SK-N-SH treated with all-trans-retinoic acid at 6 μM for 48 hours (cell line): ENCODE measurements around the gene FPGS.

Experiments
- ARNTL ChIP-seq: fragments of 450-650 bp; formaldehyde crosslinking; IDR thresholded peaks from 2 replicates; pipeline ENCODE4 v1.5.0; 2020; ENCODE audit warnings: low read depth, mild to moderate bottlenecking, moderate library complexity, borderline replicate concordance
- BACH2 ChIP-seq: fragments of 250-450 bp; sonication (Bioruptor Pico); IDR thresholded peaks from 2 replicates; pipeline ENCODE4 v1.9.0; 2021; ENCODE audit warnings: mild to moderate bottlenecking, borderline replicate concordance
- CREB5 ChIP-seq: fragments of 250-450 bp; sonication (Bioruptor Pico); IDR thresholded peaks from 2 replicates; pipeline ENCODE4 v1.5.1; 2020; ENCODE audit warnings: low read depth, mild to moderate bottlenecking, moderate library complexity
- ESRRG ChIP-seq: fragments of 250-450 bp; sonication (Bioruptor Pico); IDR thresholded peaks from 2 replicates; pipeline ENCODE4 v1.6.1; 2021; ENCODE audit warnings: mild to moderate bottlenecking
- GLIS3 ChIP-seq: fragments of 250-450 bp; sonication (Bioruptor Pico); IDR thresholded peaks from 2 replicates; pipeline ENCODE4 v1.5.0; 2020; ENCODE audit warnings: mild to moderate bottlenecking, moderate library complexity
- PATZ1 ChIP-seq: fragments of 250-450 bp; sonication (Bioruptor Pico); IDR thresholded peaks from 2 replicates; pipeline ENCODE4 v1.8.0; 2020; ENCODE audit warnings: mild to moderate bottlenecking, moderate library complexity, borderline replicate concordance
- PPARA ChIP-seq: fragments of 250-450 bp; sonication (Bioruptor Pico); IDR thresholded peaks from 2 replicates; pipeline ENCODE4 v1.5.0; 2020; ENCODE audit warnings: mild to moderate bottlenecking, borderline replicate concordance
- SNAI2 ChIP-seq: fragments of 250-450 bp; sonication (Bioruptor Pico); IDR thresholded peaks from 2 replicates; pipeline ENCODE4 v1.5.0; 2020; ENCODE audit warnings: mild to moderate bottlenecking, moderate library complexity
- ZC3H10 ChIP-seq: fragments of 250-450 bp; sonication (Bioruptor Pico); IDR thresholded peaks from 2 replicates; pipeline ENCODE4 v1.5.1; 2021; ENCODE audit warnings: mild to moderate bottlenecking, moderate library complexity
- ZFP30 ChIP-seq: fragments of 450-650 bp; formaldehyde crosslinking; IDR thresholded peaks from 2 replicates; pipeline ENCODE4 v1.5.0; 2022; ENCODE audit warnings: mild to moderate bottlenecking, moderate library complexity

- no peak for TF ChIP-seq ZC3H10 (CRISPR knock-in tag)
- TF ChIP-seq BACH2 (CRISPR knock-in tag), result no peak
- no peak for TF ChIP-seq SNAI2
- no peak for TF ChIP-seq ZFP30 (CRISPR knock-in tag)
- no peak for TF ChIP-seq GLIS3
- TF ChIP-seq PATZ1 (CRISPR knock-in tag), result no peak
- TF ChIP-seq CREB5 (CRISPR knock-in tag), result no peak
- no peak for TF ChIP-seq ARNTL (CRISPR knock-in tag)
- TF ChIP-seq ESRRG (CRISPR knock-in tag), result no peak
- TF ChIP-seq PPARA, result no peak
Measured at GRCh38 chr9:127812011-127812410, 9.3 kb downstream of the FPGS start.
